GM23338 (cell line): ENCODE results near the gene PCSK5.

ENCODE experiments used
- CREB1 ChIP-seq: fragments of 250-450 bp; sonication (Bioruptor Pico); IDR thresholded peaks from 2 replicates; pipeline ENCODE4 v1.5.0; 2020; ENCODE audit warnings: low read depth, mild to moderate bottlenecking, moderate library complexity
- CTCF ChIP-seq, 2 experiments: fragments of 200-600 bp in 1 of 2; sonication (generic) in 1 of 2; conservative IDR thresholded peaks; 2 replicates each; pipeline versions ENCODE4 v1.5.1 to v1.6.1; 2016 to 2017; ENCODE audit warnings: antibody characterized with exemption in 2 of 2, low read depth in 2 of 2, mild to moderate bottlenecking in 2 of 2, moderate library complexity in 1 of 2
- ETS1 ChIP-seq: IDR thresholded peaks from 2 replicates; pipeline ENCODE4 v1.6.1; 2016; ENCODE audit warnings: antibody characterized with exemption
- EZH2 ChIP-seq: fragments of 200-600 bp; sonication (generic); IDR thresholded peaks from one replicate; pipeline ENCODE4 v1.8.0; 2017; ENCODE audit warnings: antibody characterized with exemption, mild to moderate bottlenecking, low read depth; ENCODE audit not compliant: unreplicated experiment
- EZH2phosphoT487 ChIP-seq: fragments of 200-600 bp; sonication (generic); IDR thresholded peaks from one replicate; pipeline ENCODE4 v1.8.1; 2018; ENCODE audit warnings: antibody characterized with exemption; ENCODE audit not compliant: unreplicated experiment
- JUNB ChIP-seq: IDR thresholded peaks from one replicate; pipeline ENCODE4 v1.6.1; 2016; ENCODE audit warnings: antibody characterized with exemption; ENCODE audit not compliant: unreplicated experiment
- NANOG ChIP-seq: IDR thresholded peaks from 2 replicates; pipeline ENCODE4 v1.6.1; 2016; ENCODE audit warnings: antibody characterized with exemption, borderline replicate concordance
- POLR2AphosphoS5 ChIP-seq: IDR thresholded peaks from 2 replicates; pipeline ENCODE4 v1.6.1; 2016; ENCODE audit warnings: antibody characterized with exemption, low read depth
- REST ChIP-seq: IDR thresholded peaks from one replicate; pipeline ENCODE4 v1.6.1; 2018; ENCODE audit warnings: antibody characterized with exemption; ENCODE audit not compliant: unreplicated experiment
- STAT1 ChIP-seq: IDR thresholded peaks from one replicate; pipeline ENCODE4 v1.6.1; 2016; ENCODE audit warnings: antibody characterized with exemption; ENCODE audit not compliant: unreplicated experiment
- ZNF114 ChIP-seq: fragments of 250-450 bp; sonication (Bioruptor Pico); IDR thresholded peaks from 2 replicates; pipeline ENCODE4 v1.5.0; 2020; ENCODE audit warnings: mild to moderate bottlenecking, moderate library complexity
- ZNF331 ChIP-seq: fragments of 250-450 bp; sonication (Bioruptor Pico); IDR thresholded peaks from 2 replicates; pipeline ENCODE4 v1.5.0; 2020; ENCODE audit warnings: low read depth, mild to moderate bottlenecking, moderate library complexity
- ZNF462 ChIP-seq: fragments of 250-450 bp; sonication (Bioruptor Pico); IDR thresholded peaks from 2 replicates; pipeline ENCODE4 v1.5.0; 2020; ENCODE audit warnings: mild to moderate bottlenecking, moderate library complexity

GRCh38 chr9:76365028-76365427 is 474.6 kb downstream of the PCSK5 start:
- no peak for TF ChIP-seq EZH2
- no peak for TF ChIP-seq CTCF (conservative IDR thresholded peaks at IDR 0.05; ENCODE audit: low read depth in 2 of 2)
- TF ChIP-seq CREB1 (CRISPR knock-in tag) = no peak
- no peak for TF ChIP-seq REST
- no peak for TF ChIP-seq POLR2AphosphoS5
- TF ChIP-seq EZH2phosphoT487 = no peak
- no peak for TF ChIP-seq NANOG
- TF ChIP-seq ZNF114 (CRISPR knock-in tag) = no peak
- no peak for TF ChIP-seq JUNB
- TF ChIP-seq ZNF462 (CRISPR knock-in tag) = no peak
- no peak for TF ChIP-seq STAT1
- no peak for TF ChIP-seq ETS1
- TF ChIP-seq ZNF331 (CRISPR knock-in tag) = no peak
